T follicular helper cell (primary cell): ENCODE data around the gene RETREG3.
"Not testable (repeated sequence)": the region's sequence is repeated elsewhere in the genome, so short reads cannot be mapped to it uniquely, and the experiment has no call there.

Source experiments
- DNase-seq: peaks from one replicate; pipeline ENCODE4 v3.0.0-alpha.2; 2020; ENCODE audit warnings: low read depth
- total RNA-seq, 2 experiments: gene quantifications; one replicate each; lab custom pipeline; 2026; lab: John Stamatoyannopoulos, UW

Gene RETREG3, protein sequence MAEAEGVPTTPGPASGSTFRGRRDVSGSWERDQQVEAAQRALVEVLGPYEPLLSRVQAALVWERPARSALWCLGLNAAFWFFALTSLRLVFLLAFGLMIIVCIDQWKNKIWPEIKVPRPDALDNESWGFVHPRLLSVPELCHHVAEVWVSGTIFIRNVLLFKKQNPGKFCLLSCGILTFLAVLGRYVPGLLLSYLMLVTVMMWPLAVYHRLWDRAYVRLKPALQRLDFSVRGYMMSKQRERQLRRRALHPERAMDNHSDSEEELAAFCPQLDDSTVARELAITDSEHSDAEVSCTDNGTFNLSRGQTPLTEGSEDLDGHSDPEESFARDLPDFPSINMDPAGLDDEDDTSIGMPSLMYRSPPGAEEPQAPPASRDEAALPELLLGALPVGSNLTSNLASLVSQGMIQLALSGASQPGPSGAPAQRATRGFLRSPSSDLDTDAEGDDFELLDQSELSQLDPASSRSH
- total RNA-seq: 88.1 to 209 reads per million in 2 experiments

DNA sequence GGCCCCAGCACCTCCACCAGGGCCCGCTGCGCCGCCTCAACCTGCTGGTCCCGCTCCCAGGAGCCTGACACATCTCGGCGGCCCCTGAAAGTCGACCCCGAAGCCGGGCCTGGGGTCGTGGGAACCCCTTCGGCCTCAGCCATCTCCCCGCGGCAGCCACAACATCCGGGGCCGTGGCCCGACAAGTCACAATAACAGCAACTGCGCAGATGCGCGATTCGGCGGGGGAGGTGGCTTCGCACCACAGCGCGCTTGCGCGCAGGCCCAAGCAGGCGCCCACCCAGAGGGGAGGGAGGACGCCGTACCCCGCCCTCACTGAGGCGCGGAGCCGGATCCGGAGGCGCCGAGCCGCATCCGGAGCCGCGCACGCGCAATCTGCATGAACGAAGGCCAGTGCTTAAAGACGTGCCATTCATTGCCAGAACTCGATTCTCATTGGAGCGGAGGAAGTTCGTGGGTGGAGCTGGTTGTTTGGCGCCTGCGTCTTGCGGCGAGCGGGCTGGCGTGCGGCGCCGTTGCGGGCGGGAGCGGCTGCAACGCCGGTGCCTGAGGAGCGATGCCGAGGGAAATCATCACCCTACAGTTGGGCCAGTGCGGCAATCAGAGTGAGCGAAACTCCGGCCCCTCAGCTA, at the start of gene RETREG3, which contains the start of gene TUBG1:
TSS of gene RETREG3 (minus strand) at position 193 of the 632 bp plus-strand sequence. CDS start at position 143, 50 bp downstream.
TSS of gene TUBG1 (plus strand) at position 502 of the 632 bp plus-strand sequence. CDS start at position 557, 55 bp downstream.
- peak; percentile 99 for DNase-seq

DNA sequence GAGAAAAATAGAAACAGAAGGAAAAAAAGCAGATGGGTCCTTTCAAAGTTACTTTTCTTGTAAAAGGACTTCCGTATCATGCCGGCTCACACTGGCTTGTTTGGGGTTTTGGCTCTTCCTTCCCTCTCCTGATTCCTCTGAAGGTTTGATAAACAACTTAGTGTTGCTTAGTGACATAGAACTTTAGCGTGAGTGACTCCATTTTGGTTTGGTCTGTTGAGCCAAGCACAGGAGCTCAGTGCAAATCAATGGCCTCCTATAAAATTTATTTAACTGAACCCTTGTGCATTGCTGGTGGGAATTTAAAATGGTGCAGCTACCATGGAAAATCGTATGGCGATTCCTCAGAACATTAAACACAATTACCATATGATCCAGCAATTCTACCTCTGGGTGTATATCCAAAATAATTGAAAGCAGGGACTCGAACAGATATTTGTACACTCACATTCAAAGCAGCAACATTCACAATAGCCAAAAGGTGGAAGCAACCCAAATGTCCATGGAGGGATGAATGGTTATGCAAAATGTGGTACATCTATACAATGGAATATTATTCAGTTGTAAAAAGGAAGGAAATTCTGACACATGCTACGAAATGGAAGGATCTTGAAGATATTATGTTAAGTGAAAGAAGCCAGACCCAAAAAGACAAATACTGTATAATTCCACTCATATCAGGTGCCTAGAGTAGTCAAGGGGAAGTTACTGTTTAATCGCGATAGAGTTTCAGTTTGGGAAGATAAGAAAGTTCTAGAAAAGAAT, 48.8 kb upstream of the RETREG3 start:
- no peak for DNase-seq

DNA sequence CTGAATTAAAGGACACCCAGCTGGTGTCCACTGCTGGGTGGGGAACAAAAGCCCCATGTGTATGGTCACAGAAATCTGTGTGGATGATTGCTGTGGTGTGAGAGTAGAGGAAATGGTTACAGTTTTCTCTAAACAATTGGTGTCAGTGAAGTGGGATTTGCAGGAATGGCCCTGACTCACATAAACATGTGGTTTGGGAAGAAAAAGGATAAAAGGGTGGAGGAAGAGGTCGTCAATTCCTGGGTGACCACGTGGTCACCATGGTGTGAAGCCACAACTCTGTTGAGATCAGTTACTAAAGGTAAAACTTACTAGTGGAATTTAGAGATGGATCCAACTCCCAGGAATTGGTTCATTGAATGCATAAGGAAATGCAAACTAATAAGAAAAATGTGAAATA, 46.4 kb upstream of the RETREG3 start:
- DNase-seq: no peak

DNA sequence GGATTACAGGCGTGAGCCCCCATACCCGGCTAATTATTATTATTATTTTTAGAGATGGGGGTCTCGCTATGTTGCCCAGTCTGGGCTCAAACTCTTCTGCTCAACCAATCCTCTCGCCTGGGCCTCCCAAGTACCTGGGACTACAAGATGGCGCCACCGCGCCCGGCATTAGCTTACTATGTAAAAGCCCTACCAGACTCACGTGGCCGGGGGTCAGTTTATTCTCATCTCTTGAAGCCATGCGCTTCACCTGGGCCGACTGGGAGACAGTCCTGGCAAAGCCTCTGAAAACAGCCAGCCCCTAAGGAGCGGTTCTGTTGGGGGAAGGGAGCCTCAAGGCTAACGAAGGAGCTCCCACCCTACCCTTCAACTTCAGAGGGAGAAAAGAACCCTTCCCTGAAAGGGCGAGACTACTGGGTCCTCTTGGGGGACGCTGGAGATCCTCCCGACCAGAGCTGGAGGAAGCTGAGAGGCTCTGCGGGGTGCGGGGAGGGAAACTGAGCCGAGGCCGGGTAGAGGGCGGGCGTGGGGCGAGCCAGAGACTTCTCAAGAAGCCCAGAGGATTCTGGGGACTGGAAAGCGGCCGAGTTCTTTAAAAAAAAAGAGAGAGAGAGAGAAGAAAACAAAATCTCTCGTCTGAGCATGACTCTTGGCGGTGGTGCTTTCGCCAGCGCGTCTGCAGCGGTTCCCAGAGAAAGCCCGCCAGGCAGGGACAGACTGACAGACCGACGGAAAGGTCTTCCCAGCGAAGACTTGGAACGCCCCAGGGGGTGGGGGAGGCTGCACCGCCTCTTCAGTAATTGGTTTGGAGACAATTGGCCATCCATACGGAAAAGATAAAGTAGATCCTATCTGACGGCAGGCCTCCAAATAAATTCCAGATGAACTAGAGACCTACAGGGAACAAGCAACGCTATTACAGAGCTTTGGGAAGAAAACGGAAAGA, 44.3 kb upstream of the RETREG3 start:
- DNase-seq: no peak

DNA sequence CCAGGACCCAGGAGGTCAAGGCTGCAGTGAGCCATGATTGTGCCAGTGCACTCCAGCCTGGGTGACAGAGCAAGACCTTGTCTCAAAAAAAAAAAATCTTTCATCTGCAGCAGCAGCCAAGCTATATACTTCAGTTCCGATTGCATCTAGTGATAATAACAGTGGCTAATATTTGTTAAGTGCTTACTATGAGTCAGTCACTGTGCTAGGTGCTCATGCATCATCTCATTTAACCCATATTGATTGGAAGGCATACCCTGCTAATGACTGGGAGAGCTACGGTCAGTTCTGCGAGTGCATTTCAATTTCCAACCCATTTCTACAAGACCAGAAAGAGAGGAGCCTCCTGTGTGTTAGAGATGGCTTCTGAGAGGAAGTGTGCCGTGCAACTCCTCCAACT, 42.2 kb upstream of the RETREG3 start:
- no peak for DNase-seq

DNA sequence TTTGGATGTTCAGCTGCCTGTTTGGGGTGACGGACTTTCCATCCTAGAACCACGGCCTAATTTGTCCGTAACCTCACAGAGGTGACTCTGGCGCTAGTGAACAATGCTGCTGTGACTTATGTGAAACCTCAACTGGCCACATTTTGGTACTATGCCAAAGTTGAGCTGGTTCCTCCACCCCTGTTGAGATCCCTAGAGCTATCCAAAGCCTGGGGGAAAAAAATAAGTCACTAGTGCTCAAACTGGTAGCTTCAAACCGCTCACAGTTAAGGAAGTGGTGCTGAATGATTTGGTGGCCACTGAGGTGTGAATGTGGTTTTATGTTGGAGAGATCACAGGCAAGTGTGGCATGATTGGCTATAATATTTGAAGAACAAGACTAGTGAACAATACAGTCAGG, 38.6 kb upstream of the RETREG3 start:
- no peak for DNase-seq

DNA sequence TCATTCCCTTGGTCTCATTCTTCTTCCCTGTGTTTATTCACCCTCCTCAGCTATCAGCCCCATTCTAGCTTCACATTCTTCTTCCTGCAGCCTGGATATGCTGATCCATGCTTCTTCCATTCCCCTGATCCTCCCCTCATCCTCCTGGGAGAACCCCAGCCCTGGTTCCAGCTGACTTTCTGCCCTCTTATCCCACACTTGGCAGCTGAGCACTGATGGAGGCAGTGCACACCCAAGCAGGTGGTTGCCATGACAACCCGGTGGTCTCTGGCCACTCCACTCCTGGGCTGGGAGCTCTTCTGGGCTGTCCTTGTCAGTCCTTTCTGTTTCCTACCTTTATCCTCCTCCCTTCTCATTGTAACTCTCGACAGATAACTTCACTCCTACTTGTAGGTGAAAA, 33.2 kb upstream of the RETREG3 start:
- DNase-seq: no peak

DNA sequence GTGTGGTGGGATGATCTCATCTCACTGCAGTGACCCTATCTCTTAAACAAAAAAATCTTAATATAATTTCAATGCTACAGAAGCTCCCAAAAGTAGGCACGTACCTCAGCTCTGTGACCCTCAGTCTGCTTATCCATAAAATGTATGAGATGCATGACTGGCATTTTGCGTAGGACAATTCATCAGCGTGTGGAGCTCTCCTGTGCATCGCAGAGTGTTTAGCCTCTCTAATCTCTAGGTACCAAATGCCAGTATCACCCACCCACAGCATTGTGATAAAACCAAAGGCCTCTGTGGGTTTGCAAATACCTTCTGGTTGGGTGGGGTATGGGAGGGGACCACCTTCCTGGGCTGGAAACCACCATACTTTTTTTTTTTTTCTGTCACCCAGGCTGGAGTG, 30.9 kb upstream of the RETREG3 start:
- DNase-seq: no peak

DNA sequence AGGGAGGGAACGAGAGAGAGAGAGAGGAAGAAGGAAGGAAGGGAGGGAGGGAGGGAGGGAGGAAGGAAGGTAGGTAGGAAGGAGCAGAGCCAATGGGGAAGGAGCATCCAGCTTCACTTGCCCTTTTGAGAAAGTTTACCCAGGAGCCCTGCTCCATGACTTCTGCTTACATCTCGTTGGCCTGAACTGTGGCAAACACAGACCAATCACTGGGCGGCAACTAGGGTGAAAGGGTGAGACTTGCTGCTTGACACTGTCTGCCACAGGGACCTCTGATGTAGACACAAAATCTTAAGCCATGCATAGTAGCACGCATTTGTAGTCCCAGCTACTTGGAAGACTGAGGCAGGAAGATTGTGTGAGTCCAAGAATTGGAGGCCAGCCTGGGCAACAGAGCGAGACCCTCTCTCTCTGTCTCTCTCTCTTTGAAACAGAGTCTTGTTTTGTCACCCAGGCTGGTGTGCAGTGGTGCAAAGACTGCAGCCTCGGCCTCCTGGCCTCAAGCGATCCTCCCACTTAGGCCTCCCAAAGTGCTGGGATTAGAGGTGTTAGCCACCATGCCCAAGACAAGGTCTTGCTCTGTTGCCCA, 30.4 kb upstream of the RETREG3 start:
- DNase-seq: no peak

DNA sequence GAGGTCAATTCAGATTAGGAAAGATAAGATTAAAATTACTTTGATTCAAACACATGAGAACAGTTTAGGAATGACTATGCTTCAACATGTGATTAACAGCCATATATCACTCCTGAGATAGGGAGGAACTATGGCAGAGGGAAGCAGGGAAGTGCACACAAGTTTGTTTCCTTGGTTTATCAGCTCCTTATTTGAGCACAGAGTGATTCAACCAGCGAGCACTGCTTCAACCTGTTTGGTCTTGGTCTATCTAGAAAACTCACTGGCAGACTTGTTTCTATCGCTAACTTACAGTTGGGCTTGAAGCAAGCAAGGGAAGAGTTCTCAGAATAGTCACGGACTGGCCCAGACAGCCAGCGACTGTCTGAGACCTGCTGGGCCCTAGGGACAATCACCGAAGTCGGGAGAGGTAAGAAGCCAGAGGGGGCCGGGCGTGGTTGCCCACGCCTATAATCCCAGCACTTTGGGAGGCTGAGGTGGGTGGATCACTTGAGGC, 23.8 kb upstream of the RETREG3 start:
- no peak for DNase-seq

DNA sequence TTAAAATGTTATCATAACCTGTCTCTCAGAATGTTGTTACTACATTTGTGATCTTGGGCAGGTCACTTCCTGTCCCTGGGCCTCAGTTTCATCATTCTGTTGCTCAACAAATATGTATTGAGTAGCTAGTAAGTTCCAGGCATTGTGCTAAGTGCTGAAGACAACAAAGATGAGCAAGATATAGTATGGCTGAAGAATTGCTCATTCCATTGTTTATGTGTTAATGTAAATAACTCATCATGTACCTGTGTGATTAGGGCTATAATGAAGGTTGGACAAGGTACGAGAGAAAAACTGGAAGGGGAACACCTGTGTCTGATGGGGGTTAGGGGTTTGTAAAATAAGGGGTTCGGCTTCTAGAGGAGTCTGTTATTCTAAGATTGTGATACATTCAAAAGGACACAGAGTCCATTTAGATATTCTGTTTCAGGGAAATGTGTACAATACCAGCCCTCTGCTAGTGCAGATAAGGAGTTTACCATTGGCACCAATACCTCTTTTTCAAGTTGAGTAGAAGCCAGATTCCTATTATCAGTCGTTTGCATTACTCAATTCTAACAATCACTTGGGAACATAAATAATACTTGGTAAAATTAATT, 20.3 kb upstream of the RETREG3 start:
- no peak for DNase-seq

DNA sequence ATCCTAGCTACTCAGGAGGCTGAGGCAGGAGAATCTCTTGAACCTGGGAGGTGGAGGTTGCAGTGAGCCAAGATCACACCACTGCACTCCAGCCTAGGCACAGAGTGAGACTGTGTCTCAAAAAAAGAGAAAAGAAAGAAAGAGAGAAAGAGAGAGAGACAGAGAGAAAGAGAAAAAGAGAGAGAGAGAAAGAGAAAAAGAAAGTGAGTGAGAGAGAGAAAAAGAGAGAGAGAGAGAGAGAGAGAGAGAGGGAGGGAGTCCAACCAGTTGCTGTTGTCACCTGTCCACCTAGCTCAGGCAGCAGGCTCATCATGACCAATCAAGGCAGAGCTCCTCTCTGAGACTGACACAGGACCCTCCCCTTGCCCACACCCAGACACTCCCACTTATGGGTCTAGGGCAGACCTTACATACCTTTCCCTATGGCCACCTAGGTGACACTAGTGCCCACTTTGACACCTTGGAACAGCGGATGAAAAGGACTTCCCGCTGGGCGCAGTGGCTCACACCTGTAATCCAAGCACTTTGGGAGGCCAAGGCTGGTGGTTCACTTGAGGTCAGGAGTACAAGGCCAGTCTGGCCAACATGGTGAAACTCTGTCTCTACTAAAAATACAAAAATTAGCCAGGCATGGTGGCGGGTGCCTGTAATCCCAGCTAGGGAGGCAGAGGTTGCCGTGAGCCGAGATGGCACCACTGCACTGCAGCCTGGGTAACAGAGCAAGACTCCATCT, 18.0 kb upstream of the RETREG3 start:
- DNase-seq: not testable (repeated sequence)

DNA sequence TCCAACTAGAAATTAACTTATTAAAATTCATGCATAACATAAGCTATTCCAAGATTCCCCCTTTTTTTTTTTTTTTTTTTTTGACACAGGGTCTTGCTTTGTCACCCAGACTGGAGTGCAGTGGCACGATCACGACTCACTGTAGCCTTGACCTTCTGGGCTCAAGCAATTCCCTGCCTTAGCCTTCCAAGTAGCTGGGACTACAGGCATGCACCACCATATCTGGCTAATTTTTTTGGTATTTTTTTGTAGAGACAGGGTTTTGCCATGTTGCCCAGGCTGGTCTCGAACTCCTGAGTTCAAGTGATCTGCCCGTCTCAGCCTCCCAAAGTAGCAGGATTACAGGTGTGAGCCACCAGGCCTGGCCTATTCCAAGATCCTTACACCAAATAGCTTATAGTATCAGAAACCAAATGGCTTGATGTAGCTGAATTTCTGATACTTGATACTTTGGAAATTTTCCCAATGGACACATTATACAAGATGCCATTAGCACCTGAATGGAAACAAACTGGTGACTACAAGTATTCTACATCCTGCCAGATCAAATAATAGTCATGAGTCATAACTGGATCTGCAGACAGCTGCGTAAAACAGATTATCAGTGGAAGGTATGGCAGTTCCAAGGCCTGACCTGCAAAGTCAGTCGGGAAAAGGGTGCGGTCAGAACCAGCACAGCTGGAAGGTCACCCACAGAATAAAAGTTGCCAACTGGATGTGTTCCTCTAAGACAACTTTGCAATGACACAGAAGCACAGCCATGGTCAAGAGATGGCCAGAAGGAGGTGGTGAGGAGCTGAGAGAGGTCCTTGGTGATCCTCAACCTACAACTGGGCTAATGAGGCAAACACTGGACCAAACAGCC, 14.8 kb upstream of the RETREG3 start:
- no peak for DNase-seq

DNA sequence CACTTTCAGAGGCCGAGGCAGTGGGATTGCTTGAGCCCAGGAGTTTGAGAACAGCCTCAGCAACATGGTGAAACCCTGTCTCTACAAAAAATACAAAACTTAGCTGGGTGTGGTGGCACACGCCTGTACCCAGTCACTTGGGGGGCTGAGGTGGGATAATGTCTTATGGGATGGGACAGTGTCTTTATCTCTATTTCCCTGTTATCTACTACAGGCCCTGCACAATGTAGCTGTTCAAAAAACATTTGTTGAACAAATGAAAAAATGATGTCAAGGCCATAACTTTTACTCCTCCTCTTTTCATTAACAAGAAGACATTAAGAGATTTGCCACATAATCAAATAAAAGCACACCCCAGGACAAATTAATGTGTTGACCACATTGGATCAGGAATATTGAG, 14.1 kb upstream of the RETREG3 start:
- DNase-seq: no peak

DNA sequence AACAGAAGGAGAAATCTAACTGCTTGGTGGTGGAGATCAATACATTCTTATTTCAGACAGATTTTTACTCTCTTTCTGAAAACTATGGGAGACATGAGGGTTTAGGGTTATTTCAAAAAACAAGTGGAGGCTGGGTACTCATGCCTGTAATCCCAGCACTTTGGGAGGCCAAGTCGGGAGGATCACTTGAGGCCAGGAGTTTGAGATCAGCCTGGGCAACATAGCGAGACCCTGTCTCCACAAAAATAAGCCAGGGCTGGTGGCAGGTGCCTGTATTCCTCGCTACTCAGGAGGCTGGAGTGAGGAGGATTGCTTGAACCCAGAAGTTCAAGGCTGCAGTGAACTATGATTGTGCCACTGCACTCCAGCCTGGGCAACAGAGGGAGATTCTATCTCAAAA, 12.8 kb upstream of the RETREG3 start:
- not testable (repeated sequence) for DNase-seq

DNA sequence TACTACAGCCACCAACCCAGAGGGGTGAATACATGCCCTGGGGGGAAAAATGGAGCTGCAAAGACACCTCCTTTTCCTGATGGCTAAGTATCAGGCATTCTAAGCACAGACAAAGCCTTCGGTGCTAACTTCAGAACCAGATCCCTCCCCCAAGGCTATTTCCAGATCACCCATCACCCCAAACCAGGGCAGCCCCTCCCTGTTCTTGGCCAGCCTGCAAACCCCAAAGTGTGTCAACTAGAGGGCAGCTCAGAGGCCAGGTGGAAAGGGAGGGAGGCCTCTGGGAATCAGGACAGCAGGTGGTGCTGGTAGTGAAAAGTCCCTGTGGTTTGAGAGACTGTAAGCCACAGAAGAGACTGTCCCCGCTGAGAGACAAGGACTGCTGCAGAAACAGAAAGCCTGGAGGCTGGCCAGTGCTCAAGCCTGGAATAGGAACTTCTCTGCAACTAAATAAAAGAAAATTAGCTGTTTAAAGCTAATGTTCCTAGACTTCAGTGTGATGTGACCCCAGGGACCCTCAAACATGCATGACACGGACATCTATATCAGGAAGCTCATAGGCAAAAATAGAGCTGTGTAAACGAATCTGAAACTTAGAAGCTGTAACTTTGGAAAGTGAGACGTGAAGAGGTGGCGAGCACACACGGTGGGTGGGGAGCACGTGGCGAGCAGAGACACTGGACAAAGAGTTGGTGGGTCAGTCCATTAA, 9.4 kb upstream of the RETREG3 start:
- no peak for DNase-seq

DNA sequence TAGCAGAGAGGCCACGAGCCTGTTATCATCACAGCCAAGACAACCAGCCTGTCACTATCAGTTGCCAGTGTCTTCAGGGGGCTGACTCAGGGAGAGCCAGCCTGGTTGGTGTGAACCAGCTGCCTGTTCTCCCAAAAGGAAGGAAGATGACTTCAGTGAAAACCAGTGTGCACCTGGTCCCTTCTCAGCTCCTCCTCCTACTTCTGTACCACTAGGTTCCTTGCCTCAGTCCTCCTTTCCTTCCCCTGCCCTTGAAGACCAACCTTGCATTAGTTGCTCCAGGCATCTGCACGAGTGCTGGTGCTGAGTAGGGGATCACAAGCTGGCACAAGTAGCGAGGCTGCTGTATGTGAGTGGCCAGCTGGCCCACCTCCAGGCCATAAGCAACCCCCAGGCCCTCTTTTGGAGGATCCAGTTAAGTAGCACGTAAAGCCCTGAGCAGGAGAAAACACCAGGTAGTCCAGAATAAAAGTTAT, 8.8 kb upstream of the RETREG3 start:
- DNase-seq: no peak
